SK-N-SH (cell line): ENCODE data around the gene ZNF735. TPM values are rescaled to one million over a fixed set of nuclear protein-coding genes. Genes with fewer than 3 reads are reported as not detected.

ENCODE experiments used
- CTCF ChIA-PET: fragments of 300-600, 350-600 bp; formaldehyde crosslinking; extraction: SDS; loops from one replicate; lab custom pipeline; 2021; lab: Yijun Ruan, JAX
- POLR2A ChIA-PET: fragments of 350-600 bp; sonication (Branson Sonifier 250); formaldehyde crosslinking; extraction: SDS; loops from one replicate; lab custom pipeline; 2020; ENCODE audit warnings: antibody characterized with exemption, inconsistent platforms; lab: Yijun Ruan, JAX
- DNase-seq: peaks from one replicate; pipeline ENCODE4 v3.0.0; 2012
- H2AFZ ChIP-seq: fragments of 200-600 bp; sonication (generic); 2 replicates; pipeline ENCODE4 v1.8.1; 2016; ENCODE audit warnings: antibody characterized with exemption, mild to moderate bottlenecking, low read depth
- H3F3A ChIP-seq: fragments of 200-600 bp; sonication (generic); replicated peaks from 2 replicates; pipeline ENCODE3; 2016; ENCODE audit warnings: antibody characterized with exemption, mild to moderate bottlenecking; ENCODE audit not compliant: insufficient read depth
- H3K27ac ChIP-seq, 2 experiments: fragments of 200-500 bp in 1 of 2; fragments of 200-600 bp in 1 of 2; sonication (Bioruptor generic) in 1 of 2; sonication (generic), shearing (Covaris generic) in 1 of 2; 2 replicates each; pipeline versions ENCODE4 v1.5.1 to v1.6.1; 2014 to 2016; ENCODE audit warnings: low read depth in 2 of 2, inconsistent platforms in 1 of 2, low read length in 1 of 2, mild to moderate bottlenecking in 1 of 2, mixed read lengths in 1 of 2
- H3K27me3 ChIP-seq: fragments of 200-600 bp; sonication (generic), shearing (Covaris generic); 2 replicates; pipeline ENCODE4 v1.6.1; 2016; ENCODE audit warnings: mixed run types; ENCODE audit not compliant: insufficient read depth
- H3K36me3 ChIP-seq, 2 experiments: fragments of 200-500 bp in 1 of 2; fragments of 200-600 bp in 1 of 2; sonication (Bioruptor generic) in 1 of 2; sonication (generic) in 1 of 2; replicated peaks in 1 of 2; 2 replicates each; pipeline versions ENCODE3 to v1.5.1; 2014 to 2016; ENCODE audit warnings: low read length in 1 of 2, mild to moderate bottlenecking in 1 of 2; ENCODE audit not compliant: insufficient read depth in 2 of 2, control insufficient read depth in 1 of 2
- H3K4me1 ChIP-seq, 2 experiments: fragments of 200-500 bp in 1 of 2; fragments of 200-600 bp in 1 of 2; sonication (Bioruptor generic) in 1 of 2; sonication (generic), shearing (Covaris generic) in 1 of 2; 2 replicates each; pipeline versions ENCODE4 v1.5.1 to v1.6.1; 2014 to 2016; ENCODE audit warnings: low read depth in 1 of 2, low read length in 1 of 2, mixed run types in 1 of 2; ENCODE audit not compliant: insufficient read depth in 2 of 2, control insufficient read depth in 1 of 2
- H3K4me2 ChIP-seq: fragments of 200-600 bp; sonication (generic), shearing (Covaris generic); 2 replicates; pipeline ENCODE4 v1.6.1; 2017; ENCODE audit warnings: mixed run types
- H3K4me3 ChIP-seq, 2 experiments: fragments of 200-500 bp in 1 of 2; fragments of 200-600 bp in 1 of 2; sonication (Bioruptor generic) in 1 of 2; sonication (generic), shearing (Covaris generic) in 1 of 2; 2 replicates each; pipeline versions ENCODE4 v1.5.1 to v1.8.1; 2014 to 2016; ENCODE audit warnings: low read depth in 2 of 2, inconsistent platforms in 1 of 2, low read length in 1 of 2, mild to moderate bottlenecking in 1 of 2, mixed read lengths in 1 of 2, moderate library complexity in 1 of 2
- H3K79me2 ChIP-seq: fragments of 200-600 bp; sonication (generic); 2 replicates; pipeline ENCODE4 v1.8.1; 2017; ENCODE audit warnings: mild to moderate bottlenecking; ENCODE audit not compliant: insufficient read depth
- H3K9ac ChIP-seq: fragments of 200-600 bp; sonication (generic); 2 replicates; pipeline ENCODE4 v1.6.1; 2017; ENCODE audit warnings: mixed run types
- H3K9me2 ChIP-seq: fragments of 200-600 bp; sonication (generic); 2 replicates; pipeline ENCODE4 v1.6.1; 2017; ENCODE audit warnings: mixed run types
- H3K9me3 ChIP-seq: fragments of 200-600 bp; sonication (generic); 2 replicates; pipeline ENCODE4 v1.6.1; 2017; ENCODE audit warnings: mixed run types, mild to moderate bottlenecking, moderate library complexity
- H4K20me1 ChIP-seq: fragments of 200-600 bp; sonication (generic); 2 replicates; pipeline ENCODE4 v1.6.1; 2017; ENCODE audit warnings: mild to moderate bottlenecking, mixed run types; ENCODE audit not compliant: insufficient read depth
- CHD2 ChIP-seq: fragments of 150-350 bp; IDR thresholded peaks from 2 replicates; pipeline ENCODE4 v1.6.1; 2018; ENCODE audit warnings: low read length; ENCODE audit not compliant: partially characterized antibody
- EP300 ChIP-seq, 2 experiments: IDR thresholded peaks; 2 replicates each; pipeline versions ENCODE4 v1.4.0 to v1.6.1; 2012; ENCODE audit warnings: borderline replicate concordance in 1 of 2, low read depth in 1 of 2, low read length in 1 of 2
- EZH2phosphoT487 ChIP-seq: fragments of 200-600 bp; sonication (generic); IDR thresholded peaks from 2 replicates; pipeline ENCODE4 v1.6.1; 2017; ENCODE audit warnings: low read depth, mixed run types, mild to moderate bottlenecking, antibody characterized with exemption, moderate library complexity, borderline replicate concordance
- FOSL2 ChIP-seq: IDR thresholded peaks from 2 replicates; pipeline ENCODE4 v1.4.0; 2012; ENCODE audit warnings: low read depth, mild to moderate bottlenecking, moderate library complexity, borderline replicate concordance
- FOXJ3 ChIP-seq: sonication (generic); formaldehyde crosslinking; IDR thresholded peaks from 2 replicates; pipeline ENCODE4 v1.5.1; 2020; ENCODE audit warnings: mild to moderate bottlenecking, missing genetic modification reagents
- FOXM1 ChIP-seq: IDR thresholded peaks from 2 replicates; pipeline ENCODE4 v1.4.0; 2012; ENCODE audit warnings: low read depth, mild to moderate bottlenecking
- GATA2 ChIP-seq: sonication (generic); formaldehyde crosslinking; IDR thresholded peaks from 2 replicates; pipeline ENCODE4 v1.5.0; 2020; ENCODE audit warnings: mild to moderate bottlenecking, missing genetic modification reagents
- JUND ChIP-seq: IDR thresholded peaks from 2 replicates; pipeline ENCODE4 v1.4.0; 2012
- MXI1 ChIP-seq: IDR thresholded peaks from 2 replicates; pipeline ENCODE4 v1.6.1; 2012; ENCODE audit warnings: mild to moderate bottlenecking, low read depth, low read length, improper control_type of control experiment
- NFIC ChIP-seq: IDR thresholded peaks from 2 replicates; pipeline ENCODE4 v1.4.0; 2012; ENCODE audit warnings: borderline replicate concordance
- NRF1 ChIP-seq: IDR thresholded peaks from 2 replicates; pipeline ENCODE4 v1.6.1; 2012; ENCODE audit warnings: low read depth, mild to moderate bottlenecking, low read length
- POLR2AphosphoS5 ChIP-seq: IDR thresholded peaks from 2 replicates; pipeline ENCODE4 v1.6.1; 2012; ENCODE audit warnings: low read depth, low read length
- RAD21 ChIP-seq: IDR thresholded peaks from 2 replicates; pipeline ENCODE4 v1.6.1; 2012; ENCODE audit warnings: mild to moderate bottlenecking, low read length
- RFX5 ChIP-seq: IDR thresholded peaks from 2 replicates; pipeline ENCODE4 v1.6.1; 2012; ENCODE audit warnings: mild to moderate bottlenecking, improper control_type of control experiment, low read length
- RXRA ChIP-seq: IDR thresholded peaks from 2 replicates; pipeline ENCODE4 v1.4.0; 2012; ENCODE audit warnings: low read depth, mild to moderate bottlenecking, borderline replicate concordance
- SMC3 ChIP-seq: IDR thresholded peaks from 2 replicates; pipeline ENCODE4 v1.6.1; 2012; ENCODE audit warnings: low read depth, low read length, improper control_type of control experiment
- TAF1 ChIP-seq: IDR thresholded peaks from 2 replicates; pipeline ENCODE4 v1.6.1; 2012; ENCODE audit warnings: low read depth, mild to moderate bottlenecking, low read length, moderate library complexity, borderline replicate concordance
- TEAD4 ChIP-seq: IDR thresholded peaks from 2 replicates; pipeline ENCODE4 v1.4.0; 2012; ENCODE audit warnings: mild to moderate bottlenecking, borderline replicate concordance; ENCODE audit not compliant: insufficient read depth
- YY1 ChIP-seq: IDR thresholded peaks from 2 replicates; pipeline ENCODE4 v1.4.0; 2012; ENCODE audit warnings: low read depth, mild to moderate bottlenecking
- WGBS: methylation state at CpG from one replicate; pipeline ENCODE4 v1.1.6; 2017; ENCODE audit warnings: low lambda C conversion rate; 5-methylcytosine and 5-hydroxymethylcytosine counted together
- polyA plus RNA-seq, 3 experiments: library from polyadenylated mRNA; depleted of rRNA; stranded (reverse); fragments of >200 nt; gene quantifications; 2 replicates each; pipeline ENCODE4 v1.2.3, GENCODE V29; 2012
- TF ChIP-seq, protein P1 (sequence below): IDR thresholded peaks from 2 replicates; pipeline ENCODE4; 2012
- TF ChIP-seq, protein P2 (sequence below): fragments of 150-350 bp; IDR thresholded peaks from 2 replicates; pipeline ENCODE4 v1.6.1; 2017; ENCODE audit warnings: antibody characterized with exemption, low read length, low read depth, borderline replicate concordance
- TF ChIP-seq, protein P3 (sequence below): IDR thresholded peaks from 2 replicates; pipeline ENCODE4 v1.4.0; 2012; ENCODE audit warnings: low read depth
- TF ChIP-seq, protein P4 (sequence below): IDR thresholded peaks from 2 replicates; pipeline ENCODE4 v1.6.1; 2012; ENCODE audit warnings: mild to moderate bottlenecking, low read depth, low read length, moderate library complexity

ZNF735 gene
- polyA plus RNA-seq, 1 of the 3 experiments (the other 2 are of a cell fraction): not detected

DNA sequence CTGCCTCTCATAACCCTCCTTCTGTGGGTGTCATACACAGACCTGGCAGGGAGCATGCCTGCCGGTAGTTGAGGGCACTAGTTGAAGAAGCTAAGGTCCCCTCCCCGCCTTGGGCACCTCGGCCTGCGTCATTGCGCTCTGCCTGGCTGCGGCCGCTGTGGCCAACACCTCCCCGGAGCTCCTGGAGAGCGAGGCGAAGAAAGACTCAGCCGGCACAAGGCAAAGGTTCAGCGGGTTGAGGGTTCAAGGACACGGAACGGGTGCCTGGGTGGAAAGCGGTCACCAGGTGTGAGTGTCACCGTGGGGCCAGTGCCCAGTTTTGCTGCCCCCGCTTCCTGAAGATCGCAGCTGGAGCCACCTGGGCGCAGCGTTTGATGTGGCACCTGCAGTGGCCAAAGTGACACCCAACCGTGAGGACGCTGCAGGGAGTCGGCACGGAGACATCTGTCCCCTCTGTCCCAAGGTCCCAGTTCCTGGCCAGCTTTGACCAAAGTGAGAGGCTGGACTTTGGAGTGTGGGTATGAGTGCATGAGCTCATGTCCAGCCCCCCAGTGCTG, 14.8 kb upstream of the ZNF735 start:
- no peaks in the 10 kb centered on the region for H3K79me2 ChIP-seq
- H3K27ac ChIP-seq: no peak overlapping the region
- H4K20me1 ChIP-seq: no peaks in the 10 kb centered on the region
- H3K4me3 ChIP-seq: no peak overlapping the region
- no peak for DNase-seq
- H3F3A ChIP-seq: no peaks in the 10 kb centered on the region
- no peaks in the 10 kb centered on the region for H3K27me3 ChIP-seq
- H3K9ac ChIP-seq: no peak overlapping the region
- no peak overlapping the region for H2AFZ ChIP-seq
- no peak overlapping the region for H3K4me2 ChIP-seq
- no peaks in the 10 kb centered on the region; the same call in 1 of the 2 replicates for H3K9me3 ChIP-seq
- ChIA-PET CTCF (interaction anchor here (1.2 to 5.9 kb wide), 4 partner anchors 9 to 433 kb away, joined by 3 to 54 read pairs (median 8); no protein-coding TSS in a partner anchor), POLR2A (no interaction called here)
- H3K4me1 ChIP-seq: no peaks in the 10 kb centered on the region
- TF ChIP-seq GATA2 (CRISPR knock-in tag) (no peak), TAF1 (no peak), NRF1 (no peak), FOXJ3 (CRISPR knock-in tag) (no peak), NFIC (no peak), EP300 (IDR thresholded peaks at IDR 0.05; ENCODE audit: borderline replicate concordance in 1 of 2, low read depth in 1 of 2, low read length in 1 of 2) (no peak), YY1 (no peak), SMC3 (no peak)
- TF ChIP-seq, protein P1, sequence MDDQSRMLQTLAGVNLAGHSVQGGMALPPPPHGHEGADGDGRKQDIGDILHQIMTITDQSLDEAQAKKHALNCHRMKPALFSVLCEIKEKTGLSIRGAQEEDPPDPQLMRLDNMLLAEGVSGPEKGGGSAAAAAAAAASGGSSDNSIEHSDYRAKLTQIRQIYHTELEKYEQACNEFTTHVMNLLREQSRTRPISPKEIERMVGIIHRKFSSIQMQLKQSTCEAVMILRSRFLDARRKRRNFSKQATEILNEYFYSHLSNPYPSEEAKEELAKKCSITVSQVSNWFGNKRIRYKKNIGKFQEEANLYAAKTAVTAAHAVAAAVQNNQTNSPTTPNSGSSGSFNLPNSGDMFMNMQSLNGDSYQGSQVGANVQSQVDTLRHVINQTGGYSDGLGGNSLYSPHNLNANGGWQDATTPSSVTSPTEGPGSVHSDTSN: no peak
- WGBS: 5% methylated on average over 22 of the region's 24 CpGs
- H3K36me3 ChIP-seq: no peaks in the 10 kb centered on the region
- H3K9me2 ChIP-seq: peaks cover 7% of the 10 kb centered on the region; the same call in 1 of the 2 replicates

DNA sequence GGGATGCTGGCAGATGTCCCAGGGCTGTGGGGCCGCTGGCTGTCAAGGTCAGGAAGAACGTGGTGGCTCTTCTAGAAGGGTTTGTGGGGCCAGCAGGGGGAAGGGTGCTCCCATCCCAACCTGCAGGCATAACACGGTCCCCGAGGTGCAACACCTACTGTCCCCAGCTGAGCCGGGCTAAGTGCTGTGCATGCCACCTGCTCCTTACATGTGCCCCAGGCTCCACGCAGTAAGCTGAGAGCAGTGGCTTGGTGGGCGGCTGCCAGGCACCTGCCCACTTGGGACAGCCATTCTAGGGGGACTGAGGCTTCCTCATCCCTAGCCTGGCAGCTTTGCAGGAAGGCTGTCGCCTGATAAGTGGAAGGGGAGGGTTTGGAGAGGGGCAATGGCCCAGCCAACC, 14.2 kb upstream of the ZNF735 start:
- WGBS: 2% methylated on average over 7 of the region's 8 CpGs
- TF ChIP-seq, protein P2, sequence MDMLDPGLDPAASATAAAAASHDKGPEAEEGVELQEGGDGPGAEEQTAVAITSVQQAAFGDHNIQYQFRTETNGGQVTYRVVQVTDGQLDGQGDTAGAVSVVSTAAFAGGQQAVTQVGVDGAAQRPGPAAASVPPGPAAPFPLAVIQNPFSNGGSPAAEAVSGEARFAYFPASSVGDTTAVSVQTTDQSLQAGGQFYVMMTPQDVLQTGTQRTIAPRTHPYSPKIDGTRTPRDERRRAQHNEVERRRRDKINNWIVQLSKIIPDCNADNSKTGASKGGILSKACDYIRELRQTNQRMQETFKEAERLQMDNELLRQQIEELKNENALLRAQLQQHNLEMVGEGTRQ: no peak
- TF ChIP-seq YY1: no peak
- no peak for TF ChIP-seq JUND
- TF ChIP-seq, protein P3, sequence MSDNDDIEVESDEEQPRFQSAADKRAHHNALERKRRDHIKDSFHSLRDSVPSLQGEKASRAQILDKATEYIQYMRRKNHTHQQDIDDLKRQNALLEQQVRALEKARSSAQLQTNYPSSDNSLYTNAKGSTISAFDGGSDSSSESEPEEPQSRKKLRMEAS: no peak
- TF ChIP-seq SMC3: no peak
- no peak for TF ChIP-seq RFX5
- TF ChIP-seq FOSL2: no peak
- no peak for TF ChIP-seq CHD2
- TF ChIP-seq FOXM1: no peak
- no peak for TF ChIP-seq EZH2phosphoT487
- TF ChIP-seq, protein P4, sequence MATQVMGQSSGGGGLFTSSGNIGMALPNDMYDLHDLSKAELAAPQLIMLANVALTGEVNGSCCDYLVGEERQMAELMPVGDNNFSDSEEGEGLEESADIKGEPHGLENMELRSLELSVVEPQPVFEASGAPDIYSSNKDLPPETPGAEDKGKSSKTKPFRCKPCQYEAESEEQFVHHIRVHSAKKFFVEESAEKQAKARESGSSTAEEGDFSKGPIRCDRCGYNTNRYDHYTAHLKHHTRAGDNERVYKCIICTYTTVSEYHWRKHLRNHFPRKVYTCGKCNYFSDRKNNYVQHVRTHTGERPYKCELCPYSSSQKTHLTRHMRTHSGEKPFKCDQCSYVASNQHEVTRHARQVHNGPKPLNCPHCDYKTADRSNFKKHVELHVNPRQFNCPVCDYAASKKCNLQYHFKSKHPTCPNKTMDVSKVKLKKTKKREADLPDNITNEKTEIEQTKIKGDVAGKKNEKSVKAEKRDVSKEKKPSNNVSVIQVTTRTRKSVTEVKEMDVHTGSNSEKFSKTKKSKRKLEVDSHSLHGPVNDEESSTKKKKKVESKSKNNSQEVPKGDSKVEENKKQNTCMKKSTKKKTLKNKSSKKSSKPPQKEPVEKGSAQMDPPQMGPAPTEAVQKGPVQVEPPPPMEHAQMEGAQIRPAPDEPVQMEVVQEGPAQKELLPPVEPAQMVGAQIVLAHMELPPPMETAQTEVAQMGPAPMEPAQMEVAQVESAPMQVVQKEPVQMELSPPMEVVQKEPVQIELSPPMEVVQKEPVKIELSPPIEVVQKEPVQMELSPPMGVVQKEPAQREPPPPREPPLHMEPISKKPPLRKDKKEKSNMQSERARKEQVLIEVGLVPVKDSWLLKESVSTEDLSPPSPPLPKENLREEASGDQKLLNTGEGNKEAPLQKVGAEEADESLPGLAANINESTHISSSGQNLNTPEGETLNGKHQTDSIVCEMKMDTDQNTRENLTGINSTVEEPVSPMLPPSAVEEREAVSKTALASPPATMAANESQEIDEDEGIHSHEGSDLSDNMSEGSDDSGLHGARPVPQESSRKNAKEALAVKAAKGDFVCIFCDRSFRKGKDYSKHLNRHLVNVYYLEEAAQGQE: no peak
- no peak for TF ChIP-seq POLR2AphosphoS5
- TF ChIP-seq RXRA: no peak
- no peak for TF ChIP-seq MXI1
- TF ChIP-seq TAF1: no peak
- TF ChIP-seq EP300 (IDR thresholded peaks at IDR 0.05; ENCODE audit: borderline replicate concordance in 1 of 2, low read depth in 1 of 2, low read length in 1 of 2): no peak
- no peak for TF ChIP-seq TEAD4
- no peak for TF ChIP-seq RAD21

More for the DNA sequence above, 14.2 kb upstream of the ZNF735 start:
- Histone ChIP-seq H3F3A (no peaks in the 10 kb centered on the region), H3K9me2 (peaks cover 8% of the 10 kb centered on the region; the same call in 1 of the 2 replicates), H4K20me1 (no peaks in the 10 kb centered on the region), H3K9ac (no peak overlapping the region), H3K79me2 (no peaks in the 10 kb centered on the region), H3K4me3 (no peak overlapping the region), H3K27me3 (no peaks in the 10 kb centered on the region), H3K4me2 (no peak overlapping the region), H3K4me1 (no peaks in the 10 kb centered on the region), H3K36me3 (no peaks in the 10 kb centered on the region), H3K9me3 (no peaks in the 10 kb centered on the region; the same call in 1 of the 2 replicates), H2AFZ (no peak overlapping the region), H3K27ac (no peak overlapping the region)
- DNase-seq: no peak
- CTCF ChIA-PET: interaction anchor here (1.2 to 5.9 kb wide), 4 partner anchors 10 to 433 kb away, joined by 3 to 54 read pairs (median 8); no protein-coding TSS in a partner anchor
- POLR2A ChIA-PET: no interaction called here
